ENCODE data around the gene ALB.

The ALB gene

GRCh38 chr4:73432169-73433000 lies 28.3 kb downstream of the ALB start:
- no peak for DNase-seq (ENCODE audit: low read depth)

GRCh38 chr4:73433140-73433539 lies 29.1 kb downstream of the ALB start:
- no peak for DNase-seq (ENCODE audit: low read depth)

- DNase-seq (ENCODE audit: low read depth), result no peak
Observed at GRCh38 chr4:73434311-73434710, 30.2 kb downstream of the ALB start.

- DNase-seq (ENCODE audit: low read depth), result no peak
Observed at GRCh38 chr4:73435984-73436383, 31.9 kb downstream of the ALB start, which contains the start of gene AFP. Gene AFP (plus strand): TSS chr4:73436221. CDS start chr4:73436263, 42 bp downstream.

- no peak for DNase-seq (ENCODE audit: low read depth)
Observed at GRCh38 chr4:73436674-73437557, 32.8 kb downstream of the ALB start.

- DNase-seq (ENCODE audit: low read depth), result no peak
Observed at GRCh38 chr4:73437558-73437956, 33.5 kb downstream of the ALB start.

GRCh38 chr4:73438048-73438447 lies 34.0 kb downstream of the ALB start:
- no peak for DNase-seq (ENCODE audit: low read depth)

- DNase-seq (ENCODE audit: low read depth), result no peak
Observed at GRCh38 chr4:73438582-73439215, 34.6 kb downstream of the ALB start.

- no peak for DNase-seq (ENCODE audit: low read depth)
Observed at GRCh38 chr4:73439445-73439844, 35.4 kb downstream of the ALB start.

GRCh38 chr4:73439991-73440390 lies 35.9 kb downstream of the ALB start:
- DNase-seq (ENCODE audit: low read depth), result no peak

- no peak for DNase-seq (ENCODE audit: low read depth)
Observed at GRCh38 chr4:73440653-73441052, 36.6 kb downstream of the ALB start.

GRCh38 chr4:73442275-73442674 lies 38.2 kb downstream of the ALB start:
- no peak for DNase-seq (ENCODE audit: low read depth)

- no peak for DNase-seq (ENCODE audit: low read depth)
Observed at GRCh38 chr4:73443224-73443623, 39.1 kb downstream of the ALB start.

- DNase-seq (ENCODE audit: low read depth), result no peak
Observed at GRCh38 chr4:73445383-73446335, 41.6 kb downstream of the ALB start.

GRCh38 chr4:73446336-73446938 lies 42.4 kb downstream of the ALB start:
- DNase-seq (ENCODE audit: low read depth), result no peak

- DNase-seq (ENCODE audit: low read depth), result no peak
Observed at GRCh38 chr4:73447671-73448070, 43.6 kb downstream of the ALB start.

GRCh38 chr4:73448448-73449203 lies 44.5 kb downstream of the ALB start:
- no peak for DNase-seq (ENCODE audit: low read depth)

- no peak for DNase-seq (ENCODE audit: low read depth)
Observed at GRCh38 chr4:73450398-73451004, 46.4 kb downstream of the ALB start.

GRCh38 chr4:73451404-73451803 lies 47.3 kb downstream of the ALB start:
- DNase-seq (ENCODE audit: low read depth), result no peak

Data from stimulated activated CD4-positive, alpha-beta T cell treated with anti-CD3 and anti-CD28 coated beads, Interleukin-2, amount 100 ng/mL, for 4 hours (primary cell).